ENCODE results near the gene CCDC158.

Gene CCDC158

DNA sequence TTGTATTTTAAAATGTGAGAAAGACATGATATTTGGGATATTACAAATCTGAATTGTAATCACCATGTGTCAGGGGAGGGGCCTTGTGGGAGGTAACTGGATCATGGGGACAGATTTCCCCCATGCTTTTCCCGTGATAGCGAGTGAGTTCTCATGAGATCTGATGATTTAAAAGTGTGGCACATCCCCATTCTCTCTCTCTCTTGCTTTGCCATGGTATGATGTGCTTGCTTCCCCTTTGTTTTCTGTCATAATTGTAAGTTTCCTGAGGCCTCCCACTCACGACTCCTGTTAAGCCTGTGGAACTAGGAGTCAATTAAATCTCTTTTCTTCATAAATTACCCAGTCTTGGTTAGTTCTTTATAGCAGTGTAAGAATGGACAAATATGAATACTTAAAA is 39.0 kb downstream of the CCDC158 start:
- TF ChIP-seq, protein P1, sequence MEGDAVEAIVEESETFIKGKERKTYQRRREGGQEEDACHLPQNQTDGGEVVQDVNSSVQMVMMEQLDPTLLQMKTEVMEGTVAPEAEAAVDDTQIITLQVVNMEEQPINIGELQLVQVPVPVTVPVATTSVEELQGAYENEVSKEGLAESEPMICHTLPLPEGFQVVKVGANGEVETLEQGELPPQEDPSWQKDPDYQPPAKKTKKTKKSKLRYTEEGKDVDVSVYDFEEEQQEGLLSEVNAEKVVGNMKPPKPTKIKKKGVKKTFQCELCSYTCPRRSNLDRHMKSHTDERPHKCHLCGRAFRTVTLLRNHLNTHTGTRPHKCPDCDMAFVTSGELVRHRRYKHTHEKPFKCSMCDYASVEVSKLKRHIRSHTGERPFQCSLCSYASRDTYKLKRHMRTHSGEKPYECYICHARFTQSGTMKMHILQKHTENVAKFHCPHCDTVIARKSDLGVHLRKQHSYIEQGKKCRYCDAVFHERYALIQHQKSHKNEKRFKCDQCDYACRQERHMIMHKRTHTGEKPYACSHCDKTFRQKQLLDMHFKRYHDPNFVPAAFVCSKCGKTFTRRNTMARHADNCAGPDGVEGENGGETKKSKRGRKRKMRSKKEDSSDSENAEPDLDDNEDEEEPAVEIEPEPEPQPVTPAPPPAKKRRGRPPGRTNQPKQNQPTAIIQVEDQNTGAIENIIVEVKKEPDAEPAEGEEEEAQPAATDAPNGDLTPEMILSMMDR (IDR thresholded peaks at IDR 0.05; ENCODE audit: borderline replicate concordance, insufficient read depth, low read depth, low read length): no peak
- no peak overlapping the region for H3K4me3 ChIP-seq (ENCODE audit: low read depth, low read length)

DNA sequence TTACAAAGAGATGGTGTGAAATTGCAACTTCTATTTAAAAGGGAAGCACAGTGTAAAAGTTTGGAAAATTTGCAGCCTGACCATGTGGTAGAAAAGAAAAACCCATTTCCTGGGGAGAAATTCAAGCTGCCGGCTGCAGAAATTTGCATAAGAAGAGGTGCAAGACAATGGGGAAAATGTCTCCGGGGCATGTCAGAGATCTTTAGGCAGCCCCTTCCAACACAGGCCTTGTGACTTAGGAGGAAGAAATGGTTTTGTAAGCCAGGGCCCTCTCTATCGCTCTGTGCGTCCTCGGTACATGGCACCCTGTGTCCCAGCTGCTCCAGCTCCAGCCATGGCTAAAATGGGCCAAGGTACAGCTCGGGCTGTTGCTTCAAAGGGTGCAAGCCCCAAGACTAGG is 40.4 kb downstream of the CCDC158 start:
- no peak overlapping the region for H3K4me3 ChIP-seq (ENCODE audit: low read depth, low read length)
- TF ChIP-seq, protein P1 (IDR thresholded peaks at IDR 0.05; ENCODE audit: borderline replicate concordance, insufficient read depth, low read depth, low read length): no peak

GRCh38 chr4:76377911-76378310 is 43.0 kb downstream of the CCDC158 start:
- H3K4me3 ChIP-seq (ENCODE audit: low read depth, low read length): no peak overlapping the region
- TF ChIP-seq, protein P1 (IDR thresholded peaks at IDR 0.05; ENCODE audit: borderline replicate concordance, insufficient read depth, low read depth, low read length): peak; percentile 60; the same call in 1 of the 2 replicates

DNA sequence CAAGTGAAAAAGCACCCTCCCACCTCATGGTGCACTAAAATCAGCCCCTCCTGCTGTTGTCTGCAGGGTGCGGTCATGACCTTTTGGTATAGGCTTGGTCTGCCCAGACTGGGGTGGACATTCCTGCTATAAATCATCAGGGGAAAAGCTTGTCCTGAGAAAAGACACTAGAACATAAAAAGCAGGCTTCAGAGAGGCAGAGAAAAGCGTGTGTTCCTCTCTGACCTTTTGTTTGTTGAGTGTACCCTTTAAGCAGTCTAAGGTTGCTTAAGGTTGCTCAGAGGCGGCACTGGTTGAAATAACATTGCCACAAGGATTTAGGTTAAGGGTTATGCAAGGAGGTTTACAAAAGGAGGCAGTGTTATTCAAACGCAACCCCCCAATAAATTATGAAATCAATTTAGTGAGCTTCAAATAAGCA is 43.5 kb downstream of the CCDC158 start:
- H3K4me3 ChIP-seq (ENCODE audit: low read depth, low read length): no peak overlapping the region
- TF ChIP-seq, protein P1 (IDR thresholded peaks at IDR 0.05; ENCODE audit: borderline replicate concordance, insufficient read depth, low read depth, low read length): no peak

- TF ChIP-seq, protein P1 (IDR thresholded peaks at IDR 0.05; ENCODE audit: borderline replicate concordance, insufficient read depth, low read depth, low read length): no peak
- H3K4me3 ChIP-seq (ENCODE audit: low read depth, low read length): no peak overlapping the region
Observed at GRCh38 chr4:76376534-76376933, 44.4 kb downstream of the CCDC158 start.

GRCh38 chr4:76375703-76376102 is 45.2 kb downstream of the CCDC158 start:
- no peak overlapping the region for H3K4me3 ChIP-seq (ENCODE audit: low read depth, low read length)
- TF ChIP-seq, protein P1 (IDR thresholded peaks at IDR 0.05; ENCODE audit: borderline replicate concordance, insufficient read depth, low read depth, low read length): no peak

GRCh38 chr4:76374798-76375197 is 46.1 kb downstream of the CCDC158 start:
- no peak overlapping the region for H3K4me3 ChIP-seq (ENCODE audit: low read depth, low read length)
- TF ChIP-seq, protein P1 (IDR thresholded peaks at IDR 0.05; ENCODE audit: borderline replicate concordance, insufficient read depth, low read depth, low read length): no peak

Measured in GM12875 (cell line).